IPS-18a (cell line): ENCODE measurements around the gene SAMD4B.
"Not testable (repeated sequence)": the region's sequence is repeated elsewhere in the genome, so short reads cannot be mapped to it uniquely, and the experiment has no call there.

ENCODE experiments used
- H3K27ac ChIP-seq: one replicate; pipeline ENCODE4 v1.5.1; 2013; ENCODE audit warnings: low read length
- H3K27me3 ChIP-seq: one replicate; pipeline ENCODE4 v1.6.1; 2013; ENCODE audit warnings: mild to moderate bottlenecking, low read length; ENCODE audit not compliant: control insufficient read depth, insufficient read depth
- H3K36me3 ChIP-seq: one replicate; pipeline ENCODE4 v1.6.1; 2013; ENCODE audit warnings: low read depth, low read length; ENCODE audit not compliant: control insufficient read depth
- H3K4me1 ChIP-seq: one replicate; pipeline ENCODE4 v1.6.1; 2013; ENCODE audit warnings: low read depth, low read length; ENCODE audit not compliant: control insufficient read depth
- H3K4me3 ChIP-seq: one replicate; pipeline ENCODE4 v1.5.1; 2013; ENCODE audit warnings: low read length
- H3K9ac ChIP-seq: one replicate; pipeline ENCODE4 v1.6.1; 2013; ENCODE audit warnings: mild to moderate bottlenecking, low read length, moderate library complexity
- H3K9me3 ChIP-seq: one replicate; pipeline ENCODE4 v1.6.1; 2013; ENCODE audit warnings: low read depth, low read length; ENCODE audit not compliant: control insufficient read depth

SAMD4B gene

DNA sequence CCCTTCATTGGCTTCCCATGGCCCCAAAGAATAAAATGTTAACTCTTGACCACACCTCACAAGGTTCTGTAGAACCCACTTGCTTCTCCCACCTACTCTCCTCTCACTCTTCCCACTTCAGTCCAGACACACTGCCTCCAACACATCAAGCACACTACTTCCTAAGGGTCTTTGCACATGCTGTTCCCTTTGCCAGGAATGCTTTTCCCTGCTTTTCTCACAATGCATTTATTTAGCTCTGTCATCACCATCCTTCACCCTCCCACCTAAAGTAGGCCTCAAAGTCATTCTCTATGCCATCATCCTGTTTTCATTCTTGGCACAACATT is 38.1 kb upstream of the SAMD4B start:
- H3K27ac ChIP-seq = no peak overlapping the region

DNA sequence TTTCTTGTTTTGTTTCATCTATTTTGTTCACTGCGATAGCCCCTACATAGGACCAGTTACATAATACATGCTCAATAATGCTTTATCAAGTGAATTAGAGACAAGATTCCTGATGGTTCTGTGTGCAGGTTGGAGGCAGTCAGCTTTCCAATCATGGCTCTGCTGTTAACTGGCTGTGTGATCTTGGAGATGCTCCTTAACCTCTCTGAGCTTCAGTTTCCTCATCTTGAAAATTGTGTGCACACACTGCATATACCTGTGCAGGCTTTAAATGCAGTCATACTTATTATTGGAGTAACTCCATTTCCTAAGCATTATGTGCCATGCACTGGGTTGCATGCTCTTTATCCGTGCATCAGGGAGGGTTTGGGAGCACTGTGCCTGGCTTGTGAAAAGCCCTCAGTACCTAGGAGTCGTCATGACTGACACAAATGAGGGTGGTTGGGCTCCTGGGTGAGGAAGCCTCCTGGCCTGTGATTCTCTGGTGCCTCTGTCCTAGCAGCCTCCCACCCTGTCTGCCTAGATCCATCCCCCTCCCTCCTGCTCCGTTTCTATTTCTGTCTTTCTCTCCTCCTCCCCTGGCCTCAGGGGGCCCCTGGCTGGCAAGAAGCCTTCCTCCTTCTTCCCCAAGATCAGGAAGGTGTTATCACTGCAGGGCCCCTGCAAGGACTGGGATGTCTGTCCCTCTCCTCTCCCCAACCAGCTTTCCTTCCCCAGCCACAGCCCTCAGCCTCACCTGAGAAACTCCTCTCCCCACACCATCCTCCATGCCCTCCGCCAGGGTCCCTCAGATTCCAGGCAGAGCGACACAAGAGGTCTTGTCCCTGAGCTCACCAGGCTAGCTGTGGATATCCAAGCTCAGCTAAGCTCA is 37.3 kb upstream of the SAMD4B start:
- no peak overlapping the region for H3K9ac ChIP-seq
- no peak overlapping the region for H3K4me3 ChIP-seq
- H3K9me3 ChIP-seq = no peaks in the 10 kb centered on the region
- no peak overlapping the region for H3K27ac ChIP-seq
- H3K36me3 ChIP-seq = no peaks in the 10 kb centered on the region
- H3K4me1 ChIP-seq = peaks cover 12% of the 10 kb centered on the region
- peaks cover 32% of the 10 kb centered on the region for H3K27me3 ChIP-seq

More for the DNA sequence above, 38.1 kb upstream of the SAMD4B start:
- Histone ChIP-seq H3K4me3 (no peak overlapping the region), H3K27me3 (peaks cover 32% of the 10 kb centered on the region), H3K4me1 (peaks cover 12% of the 10 kb centered on the region), H3K36me3 (no peaks in the 10 kb centered on the region), H3K9me3 (no peaks in the 10 kb centered on the region), H3K9ac (no peak overlapping the region)

DNA sequence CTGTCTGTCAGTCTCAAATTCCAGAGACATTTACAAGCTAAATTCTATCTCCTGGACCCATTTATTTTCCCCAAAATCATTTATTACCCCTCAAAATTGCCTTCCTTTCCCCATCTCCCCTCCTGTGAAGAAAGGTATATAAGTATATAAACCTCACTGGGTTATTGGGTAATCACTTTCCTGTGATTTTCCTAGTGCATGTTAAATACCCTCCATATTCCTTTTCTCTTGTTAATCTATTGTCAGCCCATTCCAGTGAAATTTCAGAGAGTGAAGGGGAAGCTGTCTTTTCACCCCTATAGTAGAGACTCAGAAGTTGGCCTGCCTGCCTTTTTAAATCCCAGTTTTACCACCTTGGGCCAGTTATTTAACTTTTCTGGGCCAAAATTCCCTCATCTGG is 36.1 kb upstream of the SAMD4B start:
- Histone ChIP-seq H3K36me3 (no peaks in the 10 kb centered on the region), H3K9me3 (no peaks in the 10 kb centered on the region), H3K27me3 (peaks cover 32% of the 10 kb centered on the region), H3K4me1 (peaks cover 12% of the 10 kb centered on the region), H3K9ac (no peak overlapping the region), H3K4me3 (no peak overlapping the region), H3K27ac (no peak overlapping the region)

- Histone ChIP-seq H3K27ac (no peak overlapping the region), H3K9me3 (no peaks in the 10 kb centered on the region), H3K4me3 (peak overlapping the region; percentile 69), H3K9ac (no peak overlapping the region), H3K36me3 (no peaks in the 10 kb centered on the region), H3K27me3 (peaks cover 32% of the 10 kb centered on the region), H3K4me1 (peaks cover 12% of the 10 kb centered on the region)
Observed at GRCh38 chr19:39307046-39307821, 35.0 kb upstream of the SAMD4B start.

- Histone ChIP-seq H3K27me3 (peaks cover 32% of the 10 kb centered on the region), H3K27ac (no peak overlapping the region), H3K9me3 (no peaks in the 10 kb centered on the region), H3K36me3 (no peaks in the 10 kb centered on the region), H3K9ac (no peak overlapping the region), H3K4me3 (peak overlapping the region; percentile 69), H3K4me1 (peaks cover 12% of the 10 kb centered on the region)
Observed at GRCh38 chr19:39307822-39308530, 34.2 kb upstream of the SAMD4B start.

DNA sequence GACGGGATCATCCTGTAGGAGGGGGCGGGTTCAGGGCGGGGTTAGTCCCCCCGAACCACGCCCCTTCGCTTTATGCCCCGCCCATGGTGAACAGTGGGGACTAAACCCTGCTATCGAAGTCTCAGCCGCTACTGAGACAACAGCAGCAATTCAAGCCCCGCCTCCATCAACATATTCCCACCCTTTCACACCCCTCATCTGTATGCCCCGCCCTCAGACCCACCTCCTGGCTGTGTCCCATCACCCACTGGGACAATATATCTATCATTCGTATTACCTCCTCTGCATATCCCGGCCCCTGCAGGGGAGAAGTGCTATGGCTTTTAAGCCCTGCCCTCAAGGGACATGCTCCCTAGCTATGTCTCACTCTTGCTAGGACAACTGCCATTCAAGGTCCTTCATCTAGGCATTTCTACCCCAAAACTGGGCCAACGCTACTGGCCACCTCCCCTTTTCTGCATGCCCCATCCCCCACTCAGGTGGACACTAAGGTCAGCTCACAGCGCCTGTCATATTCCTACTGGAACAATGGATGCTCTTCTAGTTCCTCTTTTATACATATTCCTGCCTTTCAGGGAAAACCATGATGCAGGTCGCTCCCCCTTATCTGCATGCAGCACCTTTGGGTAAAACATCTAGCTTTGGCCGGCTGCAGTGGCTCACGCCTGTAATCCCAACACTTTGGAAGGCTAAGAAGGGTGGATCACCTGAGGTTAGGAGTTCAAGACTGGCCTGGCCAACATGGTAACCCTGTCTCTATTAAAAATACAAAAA is 33.5 kb upstream of the SAMD4B start:
- Histone ChIP-seq H3K9ac (no peak overlapping the region), H3K4me3 (peak overlapping the region; percentile 69)

GRCh38 chr19:39309305-39309670 is 32.9 kb upstream of the SAMD4B start:
- H3K4me3 ChIP-seq, H3K36me3 ChIP-seq, H3K9ac ChIP-seq, H3K27ac ChIP-seq, H3K9me3 ChIP-seq, H3K4me1 ChIP-seq: not testable (repeated sequence)
- peaks cover 32% of the 10 kb centered on the region for H3K27me3 ChIP-seq

More for the DNA sequence above, 33.5 kb upstream of the SAMD4B start:
- Histone ChIP-seq H3K36me3 (no peaks in the 10 kb centered on the region), H3K4me1 (peaks cover 5% of the 10 kb centered on the region), H3K9me3 (no peaks in the 10 kb centered on the region), H3K27me3 (peaks cover 32% of the 10 kb centered on the region), H3K27ac (no peak overlapping the region)

DNA sequence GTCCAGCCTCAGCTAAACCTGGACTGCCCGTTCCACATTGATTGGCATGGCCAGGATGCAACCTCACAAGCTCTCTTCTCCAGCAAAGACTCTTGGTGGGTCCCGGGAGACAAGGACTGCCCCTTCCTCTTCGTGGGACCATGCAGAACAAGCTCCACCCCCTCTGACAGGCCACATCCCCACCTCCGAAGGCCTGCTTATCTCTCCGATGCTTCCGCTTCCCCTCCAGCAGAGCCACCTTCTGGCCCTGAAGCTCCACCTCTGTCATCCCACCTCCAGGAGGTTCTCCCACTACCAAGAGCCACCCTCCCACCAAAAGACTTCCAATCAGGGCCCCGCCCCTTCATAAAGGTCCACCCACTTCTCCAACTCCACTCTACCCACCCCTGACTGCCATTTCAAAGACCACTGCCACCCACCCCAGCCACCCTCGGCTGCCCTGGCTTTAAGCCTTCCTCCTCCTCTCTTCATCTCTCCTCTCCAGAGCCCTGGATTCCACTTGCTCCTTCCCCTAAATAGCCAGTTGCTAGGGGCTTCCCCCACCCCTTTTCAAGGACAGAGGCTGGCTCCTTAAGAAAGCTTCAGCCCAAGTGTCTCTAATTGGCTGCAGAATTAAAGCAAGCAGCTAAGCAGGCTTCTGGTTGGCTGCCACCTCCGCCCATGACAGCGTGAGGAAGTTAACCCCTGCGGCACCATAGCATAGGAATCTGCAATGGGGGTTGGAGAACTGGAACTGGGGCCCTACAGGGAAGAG is 31.5 kb upstream of the SAMD4B start:
- no peak overlapping the region for H3K9ac ChIP-seq
- H3K4me1 ChIP-seq = peaks cover 5% of the 10 kb centered on the region
- H3K9me3 ChIP-seq = no peaks in the 10 kb centered on the region
- no peak overlapping the region for H3K4me3 ChIP-seq
- H3K27ac ChIP-seq = no peak overlapping the region
- H3K27me3 ChIP-seq = peaks cover 23% of the 10 kb centered on the region
- H3K36me3 ChIP-seq = no peaks in the 10 kb centered on the region

GRCh38 chr19:39314016-39314728 is 28.0 kb upstream of the SAMD4B start:
- Histone ChIP-seq H3K36me3 (no peaks in the 10 kb centered on the region), H3K4me3 (no peak overlapping the region), H3K9me3 (no peaks in the 10 kb centered on the region), H3K4me1 (no peaks in the 10 kb centered on the region), H3K27ac (no peak overlapping the region), H3K9ac (no peak overlapping the region), H3K27me3 (no peaks in the 10 kb centered on the region)

DNA sequence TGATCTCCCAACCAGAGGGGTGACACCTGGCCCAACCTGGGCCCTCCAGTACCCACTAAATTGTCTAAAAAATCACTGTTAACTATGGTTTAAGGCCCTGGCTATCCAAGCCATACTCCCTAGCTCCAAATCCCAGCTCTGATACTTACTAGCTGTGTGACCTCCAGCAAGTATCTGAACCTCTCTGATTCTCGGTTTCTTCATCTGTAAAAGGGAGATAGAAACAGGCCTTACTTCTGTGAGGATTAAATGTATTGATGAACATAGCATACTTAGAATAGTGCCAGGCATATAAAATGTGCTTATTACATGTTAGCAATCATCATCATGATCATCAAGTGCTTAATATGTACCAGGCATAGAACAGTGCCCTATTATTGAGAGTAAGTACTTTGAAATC is 26.3 kb upstream of the SAMD4B start:
- Histone ChIP-seq H3K36me3 (no peaks in the 10 kb centered on the region), H3K27ac (no peak overlapping the region), H3K4me3 (no peak overlapping the region), H3K4me1 (peaks cover 3% of the 10 kb centered on the region), H3K9ac (no peak overlapping the region), H3K27me3 (peaks cover 11% of the 10 kb centered on the region), H3K9me3 (no peaks in the 10 kb centered on the region)
